NCI-H524 (cell line): ENCODE results near the gene MEGF9.
A peak's percentile ranks its signal among the peaks of the same experiment; 100 is the strongest.
"Not testable (repeated sequence)": the region's sequence is repeated elsewhere in the genome, so short reads cannot be mapped to it uniquely, and the experiment has no call there.

Source experiments
- DNase-seq, 2 experiments: peaks; one replicate each; lab custom pipeline; 2025; lab: John Stamatoyannopoulos, UW

Gene MEGF9

GRCh38 chr9:120659209-120659608 lies 55.1 kb downstream of the MEGF9 start:
- no peak for DNase-seq

DNA sequence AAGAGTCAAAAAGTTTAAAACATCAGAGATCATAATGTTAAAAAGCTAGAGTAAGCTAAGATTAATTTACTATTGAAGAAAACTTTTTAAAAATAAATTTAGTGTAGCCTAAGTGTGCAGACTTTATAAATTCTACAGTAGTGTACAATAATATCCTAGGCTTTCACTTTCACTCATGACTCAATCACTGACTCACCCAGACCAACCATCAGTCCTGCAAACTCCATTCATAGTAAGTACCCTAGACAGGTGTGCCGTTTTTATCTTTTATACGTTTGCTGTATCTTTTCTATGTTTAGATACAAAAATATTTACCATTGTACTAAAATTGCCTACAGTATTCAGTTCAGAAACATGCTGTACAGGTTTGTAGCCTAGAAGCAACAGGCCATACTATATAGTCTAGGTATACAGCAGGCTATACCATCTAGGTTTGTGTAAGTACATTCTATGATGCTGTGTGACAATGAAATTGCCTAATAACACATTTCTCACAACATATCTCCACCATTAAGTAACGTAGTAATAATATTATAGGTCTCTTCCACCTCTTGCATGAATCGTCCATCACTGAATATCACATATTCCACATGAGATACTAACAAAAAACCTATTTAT lies 59.2 kb downstream of the MEGF9 start:
- no peak for DNase-seq

DNA sequence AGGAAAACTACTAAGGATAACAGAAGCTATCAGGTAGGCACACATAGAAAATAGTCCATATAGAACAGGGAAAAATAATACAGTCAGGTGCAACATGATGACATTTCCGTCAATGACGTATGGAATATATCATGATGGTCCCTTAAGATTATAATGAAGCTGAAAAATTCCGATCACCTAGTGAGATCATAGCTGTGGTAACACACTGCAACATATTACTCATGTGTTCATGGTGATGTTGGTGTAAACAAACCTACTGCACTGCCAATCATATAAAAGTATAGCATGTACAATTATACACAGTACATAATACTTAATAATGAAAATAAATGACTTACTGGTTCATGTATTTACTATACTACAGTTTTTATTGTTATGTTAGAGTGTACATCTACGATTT lies 60.0 kb downstream of the MEGF9 start:
- no peak for DNase-seq

DNA sequence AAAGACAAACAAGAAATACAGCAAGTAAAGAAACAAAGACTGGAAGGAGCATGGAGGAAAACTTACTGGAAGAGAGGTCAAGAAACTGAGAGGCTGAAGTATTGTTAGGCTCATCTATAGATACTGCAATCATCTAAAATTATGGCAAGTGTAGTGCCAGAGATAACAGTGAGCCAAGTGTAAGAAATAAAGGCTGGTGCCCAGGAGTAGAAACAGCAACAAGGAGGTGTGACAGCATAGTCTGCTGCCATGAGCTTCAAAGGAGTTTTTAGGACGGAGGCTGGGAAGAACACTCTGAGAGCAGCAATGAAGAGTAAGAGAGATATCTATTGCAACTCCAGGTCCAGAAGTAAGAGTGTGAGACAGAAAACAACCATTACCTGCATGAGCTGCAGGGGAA lies 60.5 kb downstream of the MEGF9 start:
- no peak for DNase-seq

GRCh38 chr9:120652934-120653333 lies 61.3 kb downstream of the MEGF9 start:
- DNase-seq = no peak

DNA sequence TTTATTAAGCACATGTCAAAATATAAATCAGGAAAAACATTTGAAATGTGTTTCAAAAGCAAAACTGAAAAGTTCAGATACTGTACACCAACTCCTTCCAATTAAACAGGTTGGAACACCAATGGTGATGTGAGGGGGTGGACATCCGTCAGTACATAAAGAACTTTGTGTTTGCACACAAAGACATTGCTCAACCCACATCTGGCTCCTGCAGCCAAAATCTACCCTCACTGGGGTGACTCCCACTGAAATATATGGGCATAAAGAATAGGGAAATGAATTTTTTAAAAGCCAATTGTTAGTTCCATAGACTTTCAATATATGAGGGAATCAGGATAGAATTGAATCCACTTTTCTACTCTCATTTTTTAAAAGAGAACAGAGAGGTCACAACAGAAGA lies 63.9 kb downstream of the MEGF9 start:
- no peak for DNase-seq

- DNase-seq = no peak
Observed at GRCh38 chr9:120648581-120649197, 65.6 kb downstream of the MEGF9 start.

DNA sequence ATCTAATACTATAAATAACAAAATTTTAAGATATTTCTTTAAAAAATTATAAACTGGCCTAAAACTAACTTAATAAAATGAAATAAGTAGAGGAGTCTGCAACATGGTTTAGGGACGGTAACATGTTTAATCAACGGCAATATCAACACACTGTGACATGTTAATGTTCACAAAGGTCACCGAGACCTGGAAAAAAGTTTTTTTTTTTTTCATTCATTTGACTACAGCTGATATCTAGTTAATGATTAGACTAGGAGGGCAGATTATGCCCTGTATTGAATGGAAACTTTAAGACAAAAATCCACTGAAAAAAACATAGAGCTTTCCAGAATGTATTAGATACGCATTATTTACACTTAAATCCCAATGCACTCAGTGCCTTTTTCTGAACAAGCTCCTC lies 67.3 kb downstream of the MEGF9 start:
- no peak for DNase-seq

GRCh38 chr9:120645760-120646159 lies 68.5 kb downstream of the MEGF9 start:
- no peak for DNase-seq

GRCh38 chr9:120643061-120643460 lies 71.2 kb downstream of the MEGF9 start:
- DNase-seq = no peak

- no peak for DNase-seq
Observed at GRCh38 chr9:120642129-120642770, 72.0 kb downstream of the MEGF9 start.

DNA sequence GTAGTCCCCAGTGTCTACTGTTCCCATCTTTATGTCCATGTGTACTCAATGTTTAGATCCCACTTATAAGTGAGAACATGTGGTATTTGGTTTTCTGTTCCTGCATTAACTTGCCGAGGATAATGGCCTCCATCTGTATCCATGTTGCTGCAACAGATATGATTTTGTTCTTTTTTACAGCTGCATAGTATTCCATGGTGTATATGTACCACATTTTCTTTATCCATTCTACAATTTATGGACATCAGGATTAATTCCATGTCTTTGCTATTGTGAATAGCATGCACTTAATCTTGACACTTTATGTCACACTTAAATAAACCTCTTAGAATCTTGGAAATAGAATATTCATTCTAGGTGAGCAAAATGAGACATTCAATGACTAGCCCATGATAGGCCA lies 73.4 kb downstream of the MEGF9 start:
- DNase-seq = not testable (repeated sequence)

GRCh38 chr9:120640380-120640779 lies 73.9 kb downstream of the MEGF9 start:
- no peak for DNase-seq

DNA sequence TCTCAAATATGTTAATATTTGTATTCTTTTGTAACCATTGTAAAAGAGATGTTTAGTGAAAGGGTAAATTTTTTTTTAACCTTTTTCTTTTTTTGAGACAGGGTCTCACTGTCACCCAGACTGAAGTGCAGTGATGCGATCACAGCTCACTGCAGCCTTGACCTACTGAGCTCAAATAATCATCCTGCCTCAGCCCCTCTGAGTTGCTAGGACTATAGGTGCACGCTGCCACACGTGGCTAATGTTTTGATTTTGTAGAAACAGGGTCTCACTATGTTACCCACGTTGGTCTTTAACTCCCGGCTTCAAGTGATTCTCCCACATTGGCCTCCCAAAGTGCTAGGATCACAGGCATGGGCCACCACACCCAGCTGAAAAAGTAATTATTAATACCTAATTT lies 76.4 kb downstream of the MEGF9 start:
- DNase-seq = no peak

- DNase-seq = no peak
Observed at GRCh38 chr9:120636194-120636957, 77.9 kb downstream of the MEGF9 start.

DNA sequence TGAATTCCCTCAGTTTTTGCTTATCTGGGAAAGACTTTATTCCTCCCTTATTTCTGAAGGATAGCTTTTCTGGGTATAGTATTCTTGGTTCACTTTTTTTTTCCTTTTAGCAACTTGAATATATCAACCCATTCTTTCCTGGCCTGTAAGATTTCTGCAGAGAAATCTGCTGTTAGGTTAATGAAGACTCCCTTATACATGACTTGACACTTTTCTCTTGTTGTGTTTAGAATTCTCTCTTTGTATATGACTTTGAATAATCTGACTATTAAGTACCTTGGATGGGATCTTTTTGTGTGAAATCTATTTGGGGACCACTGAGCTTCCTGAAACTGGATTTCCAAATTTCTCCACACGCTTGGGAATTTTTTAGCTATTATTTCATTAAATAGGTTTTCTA lies 79.3 kb downstream of the MEGF9 start:
- DNase-seq = no peak

- DNase-seq = no peak
Observed at GRCh38 chr9:120630333-120630732, 83.9 kb downstream of the MEGF9 start.

- not testable (repeated sequence) for DNase-seq
Observed at GRCh38 chr9:120628925-120629497, 85.3 kb downstream of the MEGF9 start.

GRCh38 chr9:120628207-120628924 lies 85.9 kb downstream of the MEGF9 start:
- DNase-seq = no peak

- no peak for DNase-seq
Observed at GRCh38 chr9:120627073-120627472, 87.2 kb downstream of the MEGF9 start.

DNA sequence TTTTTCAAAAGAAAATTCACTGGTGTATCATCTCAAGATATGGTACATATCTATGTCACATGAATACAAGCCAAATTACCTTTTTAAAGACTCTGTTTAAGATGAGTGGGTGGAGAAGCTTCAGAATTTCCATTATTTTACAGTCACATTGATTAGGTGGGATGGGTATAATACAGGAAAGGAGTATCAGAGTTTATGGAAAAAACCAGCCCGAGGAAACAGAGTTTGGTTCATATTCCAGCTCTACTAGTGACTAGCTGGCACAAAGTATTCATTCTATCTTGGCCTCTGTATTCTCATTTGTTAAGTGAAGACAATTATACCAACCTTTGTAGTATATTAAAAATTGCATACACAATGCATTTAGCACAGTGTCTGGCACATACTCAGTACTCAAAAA lies 87.8 kb downstream of the MEGF9 start:
- DNase-seq = no peak

DNA sequence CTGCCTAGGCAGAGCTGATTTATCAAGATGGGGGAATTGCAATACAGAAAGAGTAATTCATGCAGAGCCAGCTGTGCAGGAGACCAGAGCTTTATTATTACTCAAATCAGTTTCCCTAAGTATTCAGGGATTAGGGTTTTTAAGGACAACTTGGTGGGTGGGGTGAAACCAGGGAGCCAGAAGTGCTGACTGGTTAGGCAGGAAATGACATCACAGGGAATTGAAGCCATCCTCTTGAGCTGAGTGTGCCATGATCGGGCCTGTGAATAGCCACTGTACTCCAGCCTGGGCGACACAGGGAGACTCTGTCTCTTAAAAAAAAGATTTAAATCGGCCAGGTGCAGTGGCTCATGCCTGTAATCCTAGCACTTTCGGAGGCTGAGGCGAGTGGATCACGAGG lies 89.0 kb downstream of the MEGF9 start:
- DNase-seq = peak; percentile 75 to 96
